K562 (cell line): Measurements from ENCODE around the gene LAMC1. TPM values are rescaled to one million over a fixed set of nuclear protein-coding genes. Genes with fewer than 3 reads are reported as not detected.

Experiments
- ATAC-seq: fragments of 200-7000 bp; cut with Tn5 transposase; 3 replicates; pipeline ENCODE4 v1.9.1; 2020; ENCODE audit warnings: moderate library complexity
- BruUV-seq: library from RNA; stranded (reverse); fragments of 400-500 nt; replicated peaks from 2 replicates; lab custom pipeline; 2021; lab: Mats Ljungman, UMichigan
- CTCF ChIA-PET: fragments of 300-600 bp; formaldehyde crosslinking; extraction: SDS; loops from one replicate; lab custom pipeline; 2021; ENCODE audit warnings: low intra/inter-chr PET ratio; lab: Yijun Ruan, JAX
- POLR2A ChIA-PET: fragments of 300-600, 350-650 bp; sonication (Branson Sonifier 250); formaldehyde crosslinking; extraction: SDS; loops from one replicate; lab custom pipeline; 2021; ENCODE audit warnings: antibody characterized with exemption, inconsistent platforms; lab: Yijun Ruan, JAX
- DNase-seq, 4 experiments: peaks; one replicate each; pipeline versions ENCODE4 v3.0.0 to v3.0.0-alpha.2; 2011 to 2018; ENCODE audit warnings: low spot score in 3 of 4, mixed read lengths in 3 of 4; ENCODE audit errors: extremely low read depth in 1 of 4
- FAIRE-seq: peaks from 2 replicates; lab custom pipeline; 2011; peaks lifted over from hg19 to GRCh38; lab: Jason Lieb, UNC
- H2AFZ ChIP-seq: 2 replicates; pipeline ENCODE4 v1.6.0; 2011; ENCODE audit warnings: low read depth, low read length, control low read depth, inconsistent platforms
- H3K27ac ChIP-seq: fragments of 200-600 bp; 3 replicates; pipeline ENCODE4 v1.8.0; 2011; ENCODE audit warnings: low read depth, mild to moderate bottlenecking, control low read depth, inconsistent platforms, low read length, moderate library complexity, mixed read lengths; ENCODE audit errors: extremely low read depth
- H3K27me3 ChIP-seq, 2 experiments: fragments of 300-600 bp in 1 of 2; 2 replicates in 1 of 2; 3 replicates in 1 of 2; pipeline versions ENCODE4 v1.6.0 to v1.8.0; 2011; ENCODE audit warnings: inconsistent platforms in 2 of 2, low read length in 2 of 2, mild to moderate bottlenecking in 1 of 2, mixed read lengths in 1 of 2, moderate library complexity in 1 of 2; ENCODE audit not compliant: control insufficient read depth in 2 of 2, insufficient read depth in 2 of 2
- H3K36me3 ChIP-seq: fragments of 300-600 bp; 3 replicates; pipeline ENCODE4 v1.8.0; 2011; ENCODE audit warnings: mild to moderate bottlenecking, low read length, inconsistent platforms; ENCODE audit not compliant: control insufficient read depth, insufficient read depth
- H3K4me1 ChIP-seq, 2 experiments: fragments of 200-600 bp in 1 of 2; replicated peaks in 1 of 2; 2 replicates in 1 of 2; 3 replicates in 1 of 2; pipeline versions ENCODE4 v1.5.1 to v1.8.0; 2011; ENCODE audit warnings: inconsistent platforms in 2 of 2, low read length in 2 of 2, mild to moderate bottlenecking in 1 of 2, mixed read lengths in 1 of 2, moderate library complexity in 1 of 2; ENCODE audit not compliant: control insufficient read depth in 2 of 2, insufficient read depth in 2 of 2
- H3K4me2 ChIP-seq: 2 replicates; pipeline ENCODE4 v1.6.1; 2011; ENCODE audit warnings: low read length, control low read depth, inconsistent platforms, mixed read lengths; ENCODE audit not compliant: insufficient read depth
- H3K4me3 ChIP-seq: fragments of 200-600 bp; sonication (generic), shearing (Covaris generic); 2 replicates; pipeline ENCODE4 v1.5.1; 2016; ENCODE audit warnings: control low read depth, inconsistent platforms
- H3K79me2 ChIP-seq: fragments of 200-600 bp; 3 replicates; pipeline ENCODE4 v1.8.0; 2011; ENCODE audit warnings: low read length, inconsistent platforms; ENCODE audit not compliant: control insufficient read depth, insufficient read depth
- H3K9ac ChIP-seq, 2 experiments: 2 replicates each; pipeline versions ENCODE4 v1.6.0 to v1.6.1; 2011; ENCODE audit warnings: low read depth in 2 of 2, low read length in 2 of 2, control low read depth in 1 of 2, inconsistent platforms in 1 of 2, mild to moderate bottlenecking in 1 of 2, mixed read lengths in 1 of 2; ENCODE audit not compliant: insufficient read depth in 1 of 2
- H3K9me1 ChIP-seq: one replicate; pipeline ENCODE4 v1.6.0; 2011; ENCODE audit warnings: inconsistent platforms, mild to moderate bottlenecking, low read length, moderate library complexity; ENCODE audit not compliant: control insufficient read depth, insufficient read depth
- H3K9me3 ChIP-seq: replicated peaks from 2 replicates; pipeline ENCODE4 v1.5.1; 2011; ENCODE audit warnings: low read depth, low read length, inconsistent platforms; ENCODE audit not compliant: control insufficient read depth, insufficient read depth
- H4K20me1 ChIP-seq: replicated peaks from 2 replicates; pipeline ENCODE4 v1.6.1; 2011; ENCODE audit warnings: low read length, inconsistent platforms, mixed read lengths; ENCODE audit not compliant: control insufficient read depth, insufficient read depth
- FOXP1 ChIP-seq: sonication (generic); formaldehyde crosslinking; IDR thresholded peaks from 2 replicates; pipeline ENCODE4 v1.8.0; 2022; ENCODE audit warnings: mild to moderate bottlenecking, missing genetic modification reagents
- GABPB2 ChIP-seq: fragments of 250-450 bp; sonication (Bioruptor Pico); conservative IDR thresholded peaks from 2 replicates; pipeline ENCODE4 v1.5.1; 2021; ENCODE audit warnings: mild to moderate bottlenecking
- HOXB6 ChIP-seq: fragments of 250-450 bp; sonication (Bioruptor Pico); IDR thresholded peaks from 2 replicates; pipeline ENCODE4 v1.5.1; 2022; ENCODE audit warnings: mild to moderate bottlenecking, borderline replicate concordance
- KAT2B ChIP-seq: IDR thresholded peaks from one replicate; pipeline ENCODE4 v1.6.1; 2012; ENCODE audit warnings: low read depth, mild to moderate bottlenecking, control low read depth, inconsistent platforms, low read length, moderate library complexity
- LARP7 ChIP-seq: fragments of 450-650 bp; IDR thresholded peaks from 2 replicates; pipeline ENCODE4 v1.6.1; 2016
- NR2F6 ChIP-seq: fragments of 450-650 bp; formaldehyde crosslinking; IDR thresholded peaks from 2 replicates; pipeline ENCODE4 v1.4.0; 2020; ENCODE audit warnings: mild to moderate bottlenecking
- RBM25 ChIP-seq: fragments of 200-400 bp; formaldehyde crosslinking; IDR thresholded peaks from 2 replicates; pipeline ENCODE4 v1.6.1; 2018; ENCODE audit warnings: low read length, low read depth, moderate library complexity; ENCODE audit not compliant: severe bottlenecking
- U2AF2 ChIP-seq: fragments of 200-400 bp; formaldehyde crosslinking; optimal IDR thresholded peaks from 2 replicates; pipeline ENCODE3; 2017; ENCODE audit warnings: low read depth, mild to moderate bottlenecking, low read length
- ZNF121 ChIP-seq: sonication (generic); formaldehyde crosslinking; conservative IDR thresholded peaks from 2 replicates; pipeline ENCODE4 v1.8.0; 2022; ENCODE audit warnings: missing genetic modification reagents
- ZNF57 ChIP-seq: fragments of 450-650 bp; formaldehyde crosslinking; IDR thresholded peaks from 2 replicates; pipeline ENCODE4 v1.4.0; 2020; ENCODE audit warnings: mild to moderate bottlenecking, moderate library complexity
- ZNF76 ChIP-seq: fragments of 250-450 bp; sonication (Bioruptor Pico); IDR thresholded peaks from 2 replicates; pipeline ENCODE4 v1.4.0; 2020; ENCODE audit warnings: mild to moderate bottlenecking, moderate library complexity, borderline replicate concordance
- WGBS: fragments of 100-300 bp; shearing (Covaris generic); methylation state at CpG from one replicate; pipeline ENCODE4 v1.1.6; 2016; ENCODE audit warnings: low coverage, mixed read lengths; ENCODE audit not compliant: insufficient coverage; ENCODE audit errors: missing lambda C conversion rate; 5-methylcytosine and 5-hydroxymethylcytosine counted together
- in situ Hi-C: fragments of 300-500 bp; cut with MboI; formaldehyde crosslinking; loops from 4 replicates; pipeline ENCODE4 v1.15.0; 2018; ENCODE audit warnings: inconsistent platforms, mixed read lengths
- intact Hi-C: fragments of 100-400 bp; cut with micrococcal nuclease; formaldehyde crosslinking; loops from 2 replicates; pipeline ENCODE4 v1.14.2; 2022
- polyA plus RNA-seq, 8 experiments: library from polyadenylated mRNA; depleted of rRNA in 4 of 8; stranded (reverse) in 5 of 8; unstranded in 3 of 8; fragments of >200 nt; fragmentation: Nextera tagmentation in 2 of 8; fragmentation: Illumina TruSeq in 1 of 8; extraction: Ambion mirVana in 2 of 8; extraction: Trizol in 1 of 8; gene quantifications; 2 replicates each; pipeline versions ENCODE4 v1.2.1 to v1.2.3, GENCODE V29; 2011 to 2014; ENCODE audit warnings: inconsistent platforms in 1 of 8, missing spikeins in 1 of 8
- total RNA-seq, 7 experiments: library from RNA; depleted of rRNA in 6 of 7; stranded (reverse); fragments of >200 nt in 6 of 7; fragmentation: Illumina TruSeq in 2 of 7; extraction: Trizol in 2 of 7; gene quantifications; 2 replicates each; pipeline versions ENCODE4 v1.2.1 to v1.2.3, GENCODE V29; 2011 to 2021; ENCODE audit warnings: low replicate concordance in 1 of 7
- TF ChIP-seq, protein P1 (sequence below), 2 experiments: fragments of 200-800 bp in 1 of 2; sonication (Bioruptor generic) in 1 of 2; sonication (generic) in 1 of 2; formaldehyde crosslinking in 1 of 2; IDR thresholded peaks in 1 of 2; conservative IDR thresholded peaks in 1 of 2; 2 replicates each; pipeline versions ENCODE4 v1.5.0 to v1.6.1; 2016 to 2020; ENCODE audit warnings: missing compliant biosample characterization in 1 of 2, missing genetic modification characterization in 1 of 2, missing genetic modification reagents in 1 of 2
- TF ChIP-seq, protein P2 (sequence below), 2 experiments: IDR thresholded peaks; 2 replicates each; pipeline ENCODE4 v1.6.1; 2012; ENCODE audit warnings: improper control_type of control experiment in 2 of 2, low read depth in 2 of 2, low read length in 2 of 2, borderline replicate concordance in 1 of 2
- TF ChIP-seq, protein P3 (sequence below): fragments of 450-650 bp; IDR thresholded peaks from 2 replicates; pipeline ENCODE4 v1.6.1; 2017; ENCODE audit warnings: mild to moderate bottlenecking, moderate library complexity

LAMC1 gene
- total and polyA plus RNA-seq, 9 of the 15 experiments (the other 6 are each of a cell fraction or from before 2014, with no cell fraction given) = 0.07 to 0.71 (median 0.13) TPM; not detected in 2

DNA sequence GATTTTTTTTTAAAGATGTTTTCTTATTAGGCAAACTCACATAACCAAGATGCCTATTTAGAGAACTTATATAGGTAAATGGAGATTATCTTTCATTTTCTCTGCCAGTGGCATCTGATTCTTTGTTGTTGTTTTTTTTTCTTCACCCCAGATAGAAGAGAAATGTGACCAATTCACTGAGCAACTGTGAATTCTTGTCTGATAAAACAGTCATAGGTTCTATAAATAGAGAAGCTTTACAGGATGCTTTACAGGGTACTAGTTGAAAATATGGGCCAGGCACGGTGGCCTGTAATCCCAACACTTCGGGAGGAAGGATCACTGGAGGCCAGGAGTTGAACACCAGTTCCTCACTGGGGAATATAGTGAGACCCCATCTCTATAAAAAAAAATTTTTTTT lies 112.1 kb downstream of the LAMC1 start:
- in situ Hi-C loops = no loop called here
- Histone ChIP-seq H3K4me2 (no peak overlapping the region), H3K9ac (no peak overlapping the region), H3K36me3 (no peaks in the 10 kb centered on the region), H3K4me3 (no peak overlapping the region), H3K4me1 (no peaks in the 10 kb centered on the region), H2AFZ (no peak overlapping the region), H3K27ac (no peak overlapping the region), H3K9me1 (no peaks in the 10 kb centered on the region), H4K20me1 (no peaks in the 10 kb centered on the region), H3K79me2 (no peaks in the 10 kb centered on the region), H3K27me3 (peaks cover 9 to 23% of the 10 kb centered on the region in 2 experiments; a peak in 4 of 5 replicates), H3K9me3 (no peaks in the 10 kb centered on the region)
- TF ChIP-seq, protein P1, sequence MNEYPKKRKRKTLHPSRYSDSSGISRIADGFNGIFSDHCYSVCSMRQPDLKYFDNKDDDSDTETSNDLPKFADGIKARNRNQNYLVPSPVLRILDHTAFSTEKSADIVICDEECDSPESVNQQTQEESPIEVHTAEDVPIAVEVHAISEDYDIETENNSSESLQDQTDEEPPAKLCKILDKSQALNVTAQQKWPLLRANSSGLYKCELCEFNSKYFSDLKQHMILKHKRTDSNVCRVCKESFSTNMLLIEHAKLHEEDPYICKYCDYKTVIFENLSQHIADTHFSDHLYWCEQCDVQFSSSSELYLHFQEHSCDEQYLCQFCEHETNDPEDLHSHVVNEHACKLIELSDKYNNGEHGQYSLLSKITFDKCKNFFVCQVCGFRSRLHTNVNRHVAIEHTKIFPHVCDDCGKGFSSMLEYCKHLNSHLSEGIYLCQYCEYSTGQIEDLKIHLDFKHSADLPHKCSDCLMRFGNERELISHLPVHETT (CRISPR knock-in tag; conservative IDR thresholded peaks at IDR 0.05 in 1 of 2, IDR thresholded peaks at IDR 0.05 in 1 of 2) = no peak
- no peak for TF ChIP-seq FOXP1 (CRISPR knock-in tag)
- TF ChIP-seq, protein P2, sequence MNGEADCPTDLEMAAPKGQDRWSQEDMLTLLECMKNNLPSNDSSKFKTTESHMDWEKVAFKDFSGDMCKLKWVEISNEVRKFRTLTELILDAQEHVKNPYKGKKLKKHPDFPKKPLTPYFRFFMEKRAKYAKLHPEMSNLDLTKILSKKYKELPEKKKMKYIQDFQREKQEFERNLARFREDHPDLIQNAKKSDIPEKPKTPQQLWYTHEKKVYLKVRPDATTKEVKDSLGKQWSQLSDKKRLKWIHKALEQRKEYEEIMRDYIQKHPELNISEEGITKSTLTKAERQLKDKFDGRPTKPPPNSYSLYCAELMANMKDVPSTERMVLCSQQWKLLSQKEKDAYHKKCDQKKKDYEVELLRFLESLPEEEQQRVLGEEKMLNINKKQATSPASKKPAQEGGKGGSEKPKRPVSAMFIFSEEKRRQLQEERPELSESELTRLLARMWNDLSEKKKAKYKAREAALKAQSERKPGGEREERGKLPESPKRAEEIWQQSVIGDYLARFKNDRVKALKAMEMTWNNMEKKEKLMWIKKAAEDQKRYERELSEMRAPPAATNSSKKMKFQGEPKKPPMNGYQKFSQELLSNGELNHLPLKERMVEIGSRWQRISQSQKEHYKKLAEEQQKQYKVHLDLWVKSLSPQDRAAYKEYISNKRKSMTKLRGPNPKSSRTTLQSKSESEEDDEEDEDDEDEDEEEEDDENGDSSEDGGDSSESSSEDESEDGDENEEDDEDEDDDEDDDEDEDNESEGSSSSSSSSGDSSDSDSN (IDR thresholded peaks at IDR 0.05; ENCODE audit: borderline replicate concordance in 1 of 2, low read depth in 2 of 2, low read length in 2 of 2) = no peak
- no peak for TF ChIP-seq ZNF121 (CRISPR knock-in tag)
- TF ChIP-seq ZNF57 (CRISPR knock-in tag) = no peak
- no peak for TF ChIP-seq KAT2B
- TF ChIP-seq RBM25 = no peak
- TF ChIP-seq U2AF2 = no peak
- TF ChIP-seq GABPB2 = no peak
- no peak for TF ChIP-seq ZNF76 (CRISPR knock-in tag)
- TF ChIP-seq, protein P3, sequence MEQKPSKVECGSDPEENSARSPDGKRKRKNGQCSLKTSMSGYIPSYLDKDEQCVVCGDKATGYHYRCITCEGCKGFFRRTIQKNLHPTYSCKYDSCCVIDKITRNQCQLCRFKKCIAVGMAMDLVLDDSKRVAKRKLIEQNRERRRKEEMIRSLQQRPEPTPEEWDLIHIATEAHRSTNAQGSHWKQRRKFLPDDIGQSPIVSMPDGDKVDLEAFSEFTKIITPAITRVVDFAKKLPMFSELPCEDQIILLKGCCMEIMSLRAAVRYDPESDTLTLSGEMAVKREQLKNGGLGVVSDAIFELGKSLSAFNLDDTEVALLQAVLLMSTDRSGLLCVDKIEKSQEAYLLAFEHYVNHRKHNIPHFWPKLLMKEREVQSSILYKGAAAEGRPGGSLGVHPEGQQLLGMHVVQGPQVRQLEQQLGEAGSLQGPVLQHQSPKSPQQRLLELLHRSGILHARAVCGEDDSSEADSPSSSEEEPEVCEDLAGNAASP = no peak
- no peak for TF ChIP-seq NR2F6
- TF ChIP-seq HOXB6 (CRISPR knock-in tag) = no peak
- TF ChIP-seq LARP7 = no peak
- POLR2A ChIA-PET = no interaction called here
- FAIRE-seq (no peak), ATAC-seq (no peak), DNase-seq (no peak)
- 4% methylated on average over 2 of the region's 2 CpGs for WGBS
- intact Hi-C loops = no loop called here
- BruUV-seq = no TSS peak
- CTCF ChIA-PET = no interaction called here
